22Rv1 (cell line): Measurements from ENCODE around the gene TENM4.
A peak's percentile ranks its signal among the peaks of the same experiment; 100 is the strongest.

ENCODE experiments used
- H3K27ac ChIP-seq: fragments of 450-650 bp; 2 replicates; pipeline ENCODE4 v1.5.1; 2017
- CTCF ChIP-seq: fragments of 450-650 bp; IDR thresholded peaks from 2 replicates; pipeline ENCODE4 v1.5.1; 2017; ENCODE audit warnings: mild to moderate bottlenecking
- ZFX ChIP-seq: fragments of 450-650 bp; IDR thresholded peaks from 2 replicates; pipeline ENCODE4 v1.6.1; 2017; ENCODE audit warnings: antibody characterized with exemption, borderline replicate concordance

The TENM4 gene

GRCh38 chr11:78649361-78650215 lies 791.2 kb downstream of the TENM4 start:
- no peak overlapping the region for H3K27ac ChIP-seq
- TF ChIP-seq ZFX: no peak
- TF ChIP-seq CTCF: no peak

DNA sequence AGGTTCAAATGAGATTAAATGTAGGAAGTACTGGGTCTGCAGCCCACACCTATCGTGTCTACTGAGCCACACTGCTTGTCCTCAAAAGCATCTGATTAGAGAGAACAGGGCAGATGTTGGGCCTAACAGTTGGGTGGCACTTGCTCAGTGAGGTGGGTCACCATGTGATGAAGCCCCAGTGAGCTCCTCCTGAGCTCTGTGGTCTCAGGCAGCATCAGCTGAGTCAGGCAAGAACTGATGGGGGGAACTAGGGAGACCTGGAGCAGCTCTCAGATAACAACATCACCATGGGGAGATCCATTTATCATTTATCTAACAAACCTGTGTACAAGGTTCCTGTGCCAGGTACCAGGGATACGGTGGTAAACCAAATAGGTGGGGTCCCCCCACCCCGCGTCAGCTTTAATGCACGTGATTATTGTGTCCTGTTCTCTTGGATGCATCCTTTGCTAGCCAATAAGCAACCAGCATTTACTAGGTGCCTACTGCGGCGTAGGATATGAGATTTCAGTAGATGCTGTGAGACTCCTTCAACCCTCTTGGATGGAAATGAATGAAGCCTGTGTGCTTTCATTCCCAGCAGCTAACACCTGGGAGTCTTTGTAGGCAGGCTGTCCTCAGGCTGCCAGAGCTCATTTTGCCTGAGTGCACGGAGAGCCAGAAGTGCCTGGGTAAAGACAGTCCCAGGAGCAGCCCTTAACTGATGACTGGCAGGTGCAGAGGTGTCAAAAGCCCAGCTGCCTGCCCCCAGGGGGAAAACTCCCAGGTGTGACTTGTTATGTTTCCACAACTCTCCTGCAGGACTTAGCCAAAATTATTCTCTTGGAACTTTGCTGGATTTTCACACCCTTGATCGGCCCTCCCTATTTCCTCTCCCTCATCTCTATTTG lies 792.6 kb downstream of the TENM4 start:
- TF ChIP-seq ZFX: no peak
- no peak for TF ChIP-seq CTCF
- H3K27ac ChIP-seq: no peak overlapping the region

DNA sequence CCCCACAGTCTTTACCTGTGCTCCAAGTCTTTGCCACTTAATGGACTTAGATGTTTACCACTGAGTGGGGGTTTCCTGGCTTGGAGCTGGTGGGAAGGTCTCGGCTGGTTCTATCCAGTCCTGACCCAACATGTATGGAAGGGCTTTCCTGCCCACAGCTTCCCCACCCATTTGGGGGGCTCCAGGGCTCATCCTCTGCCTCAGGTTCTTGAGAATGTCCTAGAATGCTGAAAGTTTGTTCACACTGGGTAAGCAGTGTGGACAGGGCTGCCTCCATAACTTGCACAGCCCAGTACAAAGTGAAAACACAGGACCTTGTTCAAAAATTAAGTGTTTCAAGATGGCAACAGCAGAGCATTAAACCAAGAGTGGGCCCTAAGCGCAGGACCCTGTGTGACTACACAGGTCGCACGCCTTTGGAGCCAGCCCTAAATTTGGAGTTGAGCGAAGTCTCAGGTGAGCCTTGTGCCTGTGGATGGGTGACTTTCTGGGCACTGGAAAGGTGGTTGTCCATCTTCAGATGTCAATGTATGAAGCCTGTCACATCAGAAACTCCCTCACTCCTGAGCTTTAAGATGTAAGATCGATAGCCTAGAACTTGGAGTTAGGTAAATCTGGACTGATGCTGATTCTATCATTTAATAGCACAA lies 793.4 kb downstream of the TENM4 start:
- TF ChIP-seq ZFX: no peak
- TF ChIP-seq CTCF: no peak
- no peak overlapping the region for H3K27ac ChIP-seq

DNA sequence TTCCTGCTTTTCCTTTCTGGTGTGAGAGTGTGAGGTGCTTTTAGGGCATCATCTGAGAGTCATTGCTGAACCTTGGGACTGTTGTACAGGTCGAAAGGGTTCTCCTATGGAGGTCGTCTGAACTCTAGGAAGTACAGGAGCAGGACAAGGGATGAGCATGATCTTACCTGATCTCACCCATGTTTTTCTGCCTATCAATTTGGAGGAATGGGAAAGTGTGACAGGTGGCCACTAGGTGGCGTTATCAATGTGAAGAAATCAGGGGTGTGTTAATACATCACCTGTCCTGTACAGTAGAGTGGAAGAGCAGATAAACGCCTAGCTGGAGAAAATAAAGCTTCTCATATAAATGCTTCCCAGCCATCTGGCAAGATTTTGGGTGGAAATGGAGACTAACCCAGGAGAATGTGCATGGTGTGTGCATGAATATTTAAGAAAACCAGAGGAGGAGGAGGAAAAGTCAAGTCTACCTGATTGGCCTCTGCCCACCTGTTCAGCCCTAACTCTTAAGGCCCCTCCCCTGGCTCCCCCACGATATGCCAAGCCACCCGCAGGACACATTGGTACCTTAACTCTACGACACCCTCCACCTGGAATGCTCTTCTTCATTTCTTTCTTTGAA lies 794.2 kb downstream of the TENM4 start:
- H3K27ac ChIP-seq: no peak overlapping the region
- TF ChIP-seq ZFX (no peak), CTCF (peak; percentile 87)

DNA sequence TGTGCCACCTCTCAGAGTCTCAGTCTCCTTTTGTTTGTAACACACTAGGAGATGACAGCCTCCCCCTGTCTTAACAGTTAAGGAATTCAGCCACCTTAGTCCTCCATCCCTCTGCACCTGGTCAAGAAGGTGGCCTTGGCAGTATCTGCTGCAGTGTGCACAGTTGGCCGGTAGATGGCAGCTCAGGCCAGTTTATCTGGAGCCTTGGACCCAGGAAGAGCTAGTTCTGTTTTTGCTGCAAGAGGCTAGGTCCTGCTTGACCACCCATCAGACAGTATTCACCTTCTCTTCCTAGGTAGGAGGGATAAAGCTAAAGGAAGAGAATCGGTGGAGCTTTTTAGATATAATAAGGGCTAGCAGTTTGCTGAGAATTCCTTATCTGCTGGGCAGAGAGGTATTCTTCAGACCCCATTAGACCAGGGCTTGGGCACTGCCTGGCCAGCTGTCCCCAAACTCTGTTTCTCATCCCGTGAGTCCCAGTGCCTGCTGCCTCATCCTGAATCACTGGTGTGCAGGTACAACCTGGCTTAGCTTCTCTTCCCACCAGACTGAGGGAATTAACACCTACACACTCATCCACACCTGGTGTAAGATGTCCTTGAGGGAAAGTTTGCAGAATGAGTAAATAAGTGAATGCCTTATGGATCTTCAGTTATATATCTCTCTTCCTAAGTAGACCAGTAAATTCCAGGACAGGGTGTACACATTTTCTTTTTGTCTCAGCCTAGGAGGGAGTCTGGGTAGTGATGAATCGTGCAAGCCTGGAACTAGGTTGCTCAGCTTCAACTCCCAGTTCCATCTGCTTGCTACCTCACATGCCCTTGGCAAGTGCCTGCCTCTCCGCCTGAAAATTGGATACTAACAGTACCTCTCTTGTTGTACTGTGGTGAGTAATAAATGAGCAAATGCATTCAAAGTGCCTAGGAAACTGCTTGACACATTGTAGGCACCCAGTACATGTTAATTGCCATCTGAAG lies 795.3 kb downstream of the TENM4 start:
- TF ChIP-seq ZFX (no peak), CTCF (peak; percentile 85)
- no peak overlapping the region for H3K27ac ChIP-seq

DNA sequence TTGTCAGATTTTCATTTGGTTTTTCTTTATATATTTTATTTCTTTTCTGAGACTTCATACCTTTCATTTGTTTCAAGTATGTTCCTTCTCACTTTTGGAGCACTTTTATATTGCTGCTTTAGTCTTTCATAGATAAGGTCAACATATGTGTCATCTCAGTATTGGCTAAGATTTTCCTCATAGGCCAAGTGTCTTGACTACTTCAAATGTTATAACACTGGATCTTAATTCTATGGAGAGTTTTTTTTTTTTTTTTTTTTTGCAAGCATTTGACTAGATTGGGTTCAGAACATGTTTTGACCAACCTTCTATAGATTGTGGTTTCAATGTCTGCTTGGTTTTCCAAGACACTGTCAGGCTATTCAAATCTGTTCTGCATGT lies 797.2 kb downstream of the TENM4 start:
- TF ChIP-seq ZFX (no peak), CTCF (no peak)
- H3K27ac ChIP-seq: no peak overlapping the region
